Prostate gland (tissue), 2 donors: ENCODE data around the gene EPS15. TPM values are rescaled to one million over a fixed set of nuclear protein-coding genes. Genes with fewer than 3 reads are reported as not detected.

Experiments used
- DNase-seq: peaks from one replicate; pipeline ENCODE4 v3.0.0-alpha.2; 2019; ENCODE audit warnings: low spot score
- H3K27ac ChIP-seq, 2 donors: fragments of 200-600 bp; sonication (generic); 2 replicates each; pipeline ENCODE4 v1.5.1; 2017 to 2019
- H3K27me3 ChIP-seq: fragments of 200-600 bp; sonication (generic); replicated peaks from 2 replicates; pipeline ENCODE4 v1.5.1; 2019; ENCODE audit not compliant: insufficient read depth
- H3K36me3 ChIP-seq, 2 donors: fragments of 200-600 bp; sonication (generic); 1 replicate in 1 of 2; 2 replicates in 1 of 2; pipeline versions ENCODE4 v1.5.1 to v1.8.1; 2017 to 2019
- H3K4me1 ChIP-seq: fragments of 200-600 bp; sonication (generic); replicated peaks from 2 replicates; pipeline ENCODE4 v1.5.1; 2019
- H3K4me3 ChIP-seq, 2 donors: fragments of 200-600 bp; sonication (generic); 2 replicates each; pipeline ENCODE4 v1.5.1; 2017 to 2019
- H3K9me3 ChIP-seq: fragments of 200-600 bp; sonication (generic); 2 replicates; pipeline ENCODE4 v1.5.1; 2017
- POLR2A ChIP-seq: fragments of 450-650 bp; IDR thresholded peaks from one replicate; pipeline ENCODE4 v1.6.1; 2016; ENCODE audit warnings: antibody characterized with exemption, mild to moderate bottlenecking
- POLR2AphosphoS5 ChIP-seq: sonication (generic); formaldehyde crosslinking; IDR thresholded peaks from one replicate; pipeline ENCODE4 v1.6.1; 2017; ENCODE audit warnings: antibody characterized with exemption
- WGBS: methylation state at CpG from one replicate; pipeline ENCODE4 v1.1.5; 2018; 5-methylcytosine and 5-hydroxymethylcytosine counted together
- intact Hi-C: fragments of 100-400 bp; cut with DNase I; formaldehyde crosslinking; loops from one replicate; pipeline ENCODE4 v1.14.2; 2022
- total RNA-seq, 2 donors: library from RNA; depleted of rRNA; stranded (reverse); fragments of >200 nt; gene quantifications; one replicate each; pipeline ENCODE4 v1.1.0, GENCODE V29; 2016
- TF ChIP-seq, protein P1 (sequence below), 4 experiments: fragments of 200-600 bp in 2 of 4; fragments of 450-650 bp in 2 of 4; sonication (generic) in 2 of 4; IDR thresholded peaks; 1 replicate in 3 of 4; 2 replicates in 1 of 4; pipeline ENCODE4 v1.5.1; 2016 to 2019; ENCODE audit warnings: antibody characterized with exemption in 4 of 4, mild to moderate bottlenecking in 2 of 4, moderate library complexity in 2 of 4

EPS15 gene
- total RNA-seq, 2 donors from 2014 or later: 62.4 to 70.4 TPM

- Histone ChIP-seq H3K9me3 (no peaks in the 10 kb centered on the region), H3K36me3 (no peaks in the 10 kb centered on the region), H3K4me3 (no peak overlapping the region), H3K4me1 (no peaks in the 10 kb centered on the region), H3K27ac (no peak overlapping the region), H3K27me3 (no peaks in the 10 kb centered on the region)
- intact Hi-C loops: no loop called here
- WGBS: 98% methylated on average over 3 of the region's 3 CpGs
- no peak for DNase-seq
- TF ChIP-seq POLR2AphosphoS5: no peak
- TF ChIP-seq, protein P1, sequence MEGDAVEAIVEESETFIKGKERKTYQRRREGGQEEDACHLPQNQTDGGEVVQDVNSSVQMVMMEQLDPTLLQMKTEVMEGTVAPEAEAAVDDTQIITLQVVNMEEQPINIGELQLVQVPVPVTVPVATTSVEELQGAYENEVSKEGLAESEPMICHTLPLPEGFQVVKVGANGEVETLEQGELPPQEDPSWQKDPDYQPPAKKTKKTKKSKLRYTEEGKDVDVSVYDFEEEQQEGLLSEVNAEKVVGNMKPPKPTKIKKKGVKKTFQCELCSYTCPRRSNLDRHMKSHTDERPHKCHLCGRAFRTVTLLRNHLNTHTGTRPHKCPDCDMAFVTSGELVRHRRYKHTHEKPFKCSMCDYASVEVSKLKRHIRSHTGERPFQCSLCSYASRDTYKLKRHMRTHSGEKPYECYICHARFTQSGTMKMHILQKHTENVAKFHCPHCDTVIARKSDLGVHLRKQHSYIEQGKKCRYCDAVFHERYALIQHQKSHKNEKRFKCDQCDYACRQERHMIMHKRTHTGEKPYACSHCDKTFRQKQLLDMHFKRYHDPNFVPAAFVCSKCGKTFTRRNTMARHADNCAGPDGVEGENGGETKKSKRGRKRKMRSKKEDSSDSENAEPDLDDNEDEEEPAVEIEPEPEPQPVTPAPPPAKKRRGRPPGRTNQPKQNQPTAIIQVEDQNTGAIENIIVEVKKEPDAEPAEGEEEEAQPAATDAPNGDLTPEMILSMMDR (IDR thresholded peaks at IDR 0.05): no peak
- TF ChIP-seq POLR2A: no peak
These were observed 175.4 kb downstream of the EPS15 start for GRCh38 chr1:51343624-51344023.

DNA sequence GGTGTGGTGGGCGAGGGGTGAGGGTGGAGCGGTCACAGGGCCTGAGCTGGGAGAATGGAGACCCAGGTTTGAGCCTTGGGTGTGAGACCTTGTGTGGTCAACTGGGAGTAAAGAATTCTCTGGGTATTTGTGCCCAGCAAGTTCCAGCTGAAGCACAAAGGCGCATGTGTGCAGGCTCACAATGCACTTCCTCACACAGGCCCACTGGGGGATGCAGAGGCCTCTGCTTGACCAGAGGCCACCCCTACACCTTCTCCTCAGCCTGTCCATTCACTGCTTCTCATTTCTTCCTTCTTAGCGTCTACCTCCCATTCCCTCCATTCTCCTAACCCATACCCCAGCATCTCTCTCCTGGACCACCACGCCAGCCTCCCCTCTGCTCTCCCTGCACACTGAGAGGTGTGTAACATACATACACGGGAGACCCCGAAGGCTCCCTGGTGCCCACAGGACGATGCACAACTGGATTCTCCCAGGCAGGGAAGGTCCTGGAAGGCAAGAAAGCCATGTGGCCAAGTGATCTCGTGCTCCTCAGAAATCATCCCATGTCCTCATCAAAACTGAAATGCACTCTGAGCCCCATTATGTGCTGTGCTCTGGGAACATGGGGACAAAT, 176.4 kb downstream of the EPS15 start:
- Histone ChIP-seq H3K27ac (no peak overlapping the region), H3K36me3 (no peaks in the 10 kb centered on the region), H3K27me3 (no peaks in the 10 kb centered on the region), H3K4me3 (no peak overlapping the region), H3K9me3 (no peaks in the 10 kb centered on the region), H3K4me1 (no peaks in the 10 kb centered on the region)
- 92% methylated on average over 9 of the region's 9 CpGs for WGBS
- DNase-seq: no peak
- TF ChIP-seq POLR2AphosphoS5: no peak
- TF ChIP-seq, protein P1 (IDR thresholded peaks at IDR 0.05): no peak
- TF ChIP-seq POLR2A: no peak
- intact Hi-C loops: no loop called here

GRCh38 chr1:51341876-51342496, 177.1 kb downstream of the EPS15 start:
- Histone ChIP-seq H3K4me1 (no peaks in the 10 kb centered on the region), H3K4me3 (no peak overlapping the region), H3K27ac (no peak overlapping the region), H3K9me3 (no peaks in the 10 kb centered on the region), H3K36me3 (no peaks in the 10 kb centered on the region), H3K27me3 (no peaks in the 10 kb centered on the region)
- no peak for TF ChIP-seq POLR2AphosphoS5
- TF ChIP-seq, protein P1 (IDR thresholded peaks at IDR 0.05): no peak
- no peak for TF ChIP-seq POLR2A
- WGBS: 96% methylated on average over 4 of the region's 4 CpGs
- no peak for DNase-seq
- intact Hi-C loops: no loop called here

DNA sequence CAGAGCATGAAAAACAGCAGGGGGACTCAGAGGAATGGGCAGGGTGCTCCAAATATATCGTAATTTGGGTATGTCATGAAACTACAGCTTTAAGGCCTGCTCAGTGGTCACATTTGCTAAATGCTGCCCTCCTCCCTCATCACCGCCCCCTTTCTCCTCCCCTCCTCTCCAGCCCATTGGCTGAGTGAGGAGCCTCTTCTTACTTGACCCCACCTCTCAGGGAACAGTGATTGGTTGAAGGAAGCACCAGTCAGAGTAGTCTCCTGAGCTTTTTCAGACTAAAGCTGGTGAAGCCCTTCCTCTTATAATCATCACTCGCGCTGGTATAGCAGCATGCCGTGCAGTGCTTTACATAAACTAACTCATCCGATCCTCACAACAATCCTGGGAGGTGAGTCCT, 178.7 kb downstream of the EPS15 start:
- Histone ChIP-seq H3K27ac (no peak overlapping the region), H3K9me3 (no peaks in the 10 kb centered on the region), H3K27me3 (no peaks in the 10 kb centered on the region), H3K36me3 (no peaks in the 10 kb centered on the region), H3K4me1 (no peaks in the 10 kb centered on the region), H3K4me3 (no peak overlapping the region)
- intact Hi-C loops: no loop called here
- DNase-seq: no peak
- TF ChIP-seq POLR2AphosphoS5 (no peak), POLR2A (no peak)
- TF ChIP-seq, protein P1 (IDR thresholded peaks at IDR 0.05): no peak
- WGBS: 97% methylated on average over 6 of the region's 6 CpGs

- WGBS: 95% methylated on average over 4 of the region's 4 CpGs
- H3K9me3 ChIP-seq: no peaks in the 10 kb centered on the region
- no peak overlapping the region for H3K27ac ChIP-seq
- no peaks in the 10 kb centered on the region for H3K4me1 ChIP-seq
- intact Hi-C loops: loop anchor here (10.0 kb wide), 1 partner anchor 198 kb away; no protein-coding TSS in a partner anchor
- no peak overlapping the region for H3K4me3 ChIP-seq
- H3K27me3 ChIP-seq: no peaks in the 10 kb centered on the region
- TF ChIP-seq POLR2AphosphoS5: no peak
- TF ChIP-seq, protein P1 (IDR thresholded peaks at IDR 0.05): no peak
- TF ChIP-seq POLR2A: no peak
- H3K36me3 ChIP-seq: no peaks in the 10 kb centered on the region
- DNase-seq: no peak
These were observed 182.4 kb downstream of the EPS15 start for GRCh38 chr1:51336711-51337110.
